ENCODE measurements around the gene PTDSS2.
A peak's percentile ranks its signal among the peaks of the same experiment; 100 is the strongest.

Gene PTDSS2

DNA sequence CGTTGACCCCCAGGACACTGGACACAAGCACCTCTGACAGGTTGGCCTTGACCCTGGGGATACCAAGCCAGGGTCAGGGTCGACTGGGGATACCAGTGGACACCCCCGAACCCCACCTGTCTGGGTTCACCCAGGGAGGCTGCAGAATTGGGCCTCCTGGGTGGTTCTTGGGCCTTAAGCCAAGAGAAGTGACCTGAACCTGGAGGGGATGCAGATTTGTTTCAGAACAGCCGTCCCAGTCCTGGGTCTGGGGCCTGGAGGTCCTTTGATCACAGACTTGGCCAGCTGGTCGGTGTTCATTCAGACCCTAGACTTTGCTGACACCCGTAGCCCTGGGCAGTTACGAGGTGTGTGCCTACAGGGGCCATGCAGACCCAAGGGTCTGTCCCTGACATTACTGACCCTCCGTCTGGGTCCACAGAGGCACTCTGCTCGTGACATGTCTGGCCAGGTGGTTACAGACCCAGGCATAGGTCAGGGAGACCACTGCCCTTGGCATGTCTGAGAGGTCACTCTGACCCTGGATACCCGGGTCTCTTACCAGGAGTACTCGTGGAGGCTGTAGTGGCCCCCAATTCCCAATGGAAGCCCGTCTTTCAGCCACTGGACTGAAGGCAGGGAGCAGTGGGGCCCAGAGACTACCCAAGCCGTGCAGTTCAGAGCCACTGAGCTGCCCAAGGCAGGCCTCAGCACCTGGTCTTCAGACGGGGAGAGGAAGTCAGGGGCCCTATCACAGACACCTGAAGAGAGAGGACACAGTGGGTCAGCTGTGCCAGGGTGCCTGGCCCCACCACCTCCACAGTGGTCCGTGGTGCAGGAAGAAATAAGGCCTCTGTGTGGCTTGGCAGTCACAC lies 41.7 kb upstream of the PTDSS2 start:
- H2AFZ ChIP-seq (ENCODE audit: low read depth, low read length) = no peak overlapping the region
- H2BK5ac ChIP-seq (ENCODE audit: low read depth, low read length, poor library complexity, severe bottlenecking) = no peak overlapping the region
- no peak overlapping the region for H2BK120ac ChIP-seq (ENCODE audit: low read depth, low read length)
- H3K9me3 ChIP-seq (ENCODE audit: control insufficient read depth, low read length) = no peaks in the 10 kb centered on the region
- no peak overlapping the region for H4K8ac ChIP-seq (ENCODE audit: low read length)
- H4K91ac ChIP-seq (ENCODE audit: low read length) = peak overlapping the region; percentile 78
- H2AK5ac ChIP-seq (ENCODE audit: low read length, severe bottlenecking) = peak overlapping the region; percentile 33
- H3K4me1 ChIP-seq (ENCODE audit: control insufficient read depth, insufficient read depth, low read depth, low read length) = peaks cover 57% of the 10 kb centered on the region
- no peak overlapping the region for H3K23ac ChIP-seq (ENCODE audit: low read length in 2 of 2)
- H3K18ac ChIP-seq (ENCODE audit: low read depth in 1 of 2, low read length in 2 of 2) = no peak overlapping the region
- WGBS = 92% methylated on average over 15 of the region's 15 CpGs
- H3K4me2 ChIP-seq (ENCODE audit: low read length, poor library complexity, severe bottlenecking) = no peak overlapping the region
- peaks cover 0 to 7% of the 10 kb centered on the region in 2 experiments for H3K27me3 ChIP-seq (ENCODE audit: control insufficient read depth in 1 of 2, insufficient read depth in 1 of 2, low read length in 2 of 2)
- H3K14ac ChIP-seq (ENCODE audit: low read length in 2 of 2) = no peak overlapping the region
- no peak overlapping the region for H3K4ac ChIP-seq (ENCODE audit: low read depth in 1 of 2, low read length in 2 of 2)
- no peak for DNase-seq
- H3K79me1 ChIP-seq (replicated peaks; ENCODE audit: low read length, poor library complexity, severe bottlenecking) = peaks cover 4% of the 10 kb centered on the region
- H2BK12ac ChIP-seq (ENCODE audit: low read length in 2 of 2) = no peak overlapping the region
- no peak overlapping the region for H3K4me3 ChIP-seq (ENCODE audit: insufficient read depth in 1 of 2, low read depth in 1 of 2, low read length in 2 of 2)
- H3K27ac ChIP-seq (ENCODE audit: low read length, poor library complexity, severe bottlenecking) = no peak overlapping the region
- H3K36me3 ChIP-seq (ENCODE audit: control insufficient read depth in 1 of 2, insufficient read depth in 2 of 2, low read depth in 1 of 2, low read length in 2 of 2) = peaks cover 0 to 25% of the 10 kb centered on the region in 2 experiments
- no peak overlapping the region for H3K9ac ChIP-seq (ENCODE audit: low read length)
- no peak overlapping the region for H2BK15ac ChIP-seq (ENCODE audit: low read depth, poor library complexity, severe bottlenecking)

GRCh38 chr11:409008-409599 lies 41.0 kb upstream of the PTDSS2 start:
- H2BK120ac ChIP-seq (ENCODE audit: low read depth, low read length) = no peak overlapping the region
- WGBS = 92% methylated on average over 7 of the region's 7 CpGs

GRCh38 chr11:409600-410483 lies 40.2 kb upstream of the PTDSS2 start:
- Histone ChIP-seq H2AK5ac (ENCODE audit: low read length, severe bottlenecking) (peak overlapping the region; percentile 60), H2BK15ac (ENCODE audit: low read depth, poor library complexity, severe bottlenecking) (no peak overlapping the region), H3K4ac (ENCODE audit: low read depth in 1 of 2, low read length in 2 of 2) (no peak overlapping the region), H3K23ac (ENCODE audit: low read length in 2 of 2) (no peak overlapping the region), H4K91ac (ENCODE audit: low read length) (no peak overlapping the region), H3K27me3 (ENCODE audit: control insufficient read depth in 1 of 2, insufficient read depth in 1 of 2, low read length in 2 of 2) (peaks cover 0 to 12% of the 10 kb centered on the region in 2 experiments), H3K79me1 (replicated peaks; ENCODE audit: low read length, poor library complexity, severe bottlenecking) (peaks cover 4% of the 10 kb centered on the region), H3K27ac (ENCODE audit: low read length, poor library complexity, severe bottlenecking) (peak overlapping the region; percentile 31), H3K4me3 (ENCODE audit: insufficient read depth in 1 of 2, low read depth in 1 of 2, low read length in 2 of 2) (no peak overlapping the region), H3K36me3 (ENCODE audit: control insufficient read depth in 1 of 2, insufficient read depth in 2 of 2, low read depth in 1 of 2, low read length in 2 of 2) (peaks cover 0 to 10% of the 10 kb centered on the region in 2 experiments), H2BK12ac (ENCODE audit: low read length in 2 of 2) (peak overlapping the region; percentile 12 to 70), H3K4me1 (ENCODE audit: control insufficient read depth, insufficient read depth, low read depth, low read length) (peaks cover 70% of the 10 kb centered on the region), H2BK5ac (ENCODE audit: low read depth, low read length, poor library complexity, severe bottlenecking) (no peak overlapping the region), H3K4me2 (ENCODE audit: low read length, poor library complexity, severe bottlenecking) (peak overlapping the region; percentile 20), H3K9me3 (ENCODE audit: control insufficient read depth, low read length) (no peaks in the 10 kb centered on the region), H3K14ac (ENCODE audit: low read length in 2 of 2) (peak overlapping the region in 1 of 2 experiments; percentile 44), H2BK120ac (ENCODE audit: low read depth, low read length) (peak overlapping the region; percentile 21), H3K9ac (ENCODE audit: low read length) (no peak overlapping the region), H4K8ac (ENCODE audit: low read length) (no peak overlapping the region), H2AFZ (ENCODE audit: low read depth, low read length) (no peak overlapping the region), H3K18ac (ENCODE audit: low read depth in 1 of 2, low read length in 2 of 2) (no peak overlapping the region)
- DNase-seq = no peak
- 80% methylated on average over 18 of the region's 18 CpGs for WGBS

More at GRCh38 chr11:409008-409599, 41.0 kb upstream of the PTDSS2 start:
- Histone ChIP-seq H2AK5ac (ENCODE audit: low read length, severe bottlenecking) (peak overlapping the region; percentile 60), H3K27ac (ENCODE audit: low read length, poor library complexity, severe bottlenecking) (peak overlapping the region; percentile 31), H3K4me3 (ENCODE audit: insufficient read depth in 1 of 2, low read depth in 1 of 2, low read length in 2 of 2) (no peak overlapping the region), H3K36me3 (ENCODE audit: control insufficient read depth in 1 of 2, insufficient read depth in 2 of 2, low read depth in 1 of 2, low read length in 2 of 2) (peaks cover 0 to 18% of the 10 kb centered on the region in 2 experiments), H3K23ac (ENCODE audit: low read length in 2 of 2) (no peak overlapping the region), H2BK15ac (ENCODE audit: low read depth, poor library complexity, severe bottlenecking) (no peak overlapping the region), H2BK12ac (ENCODE audit: low read length in 2 of 2) (no peak overlapping the region), H4K8ac (ENCODE audit: low read length) (no peak overlapping the region), H2AFZ (ENCODE audit: low read depth, low read length) (no peak overlapping the region), H4K91ac (ENCODE audit: low read length) (peak overlapping the region; percentile 78), H3K14ac (ENCODE audit: low read length in 2 of 2) (no peak overlapping the region), H3K4ac (ENCODE audit: low read depth in 1 of 2, low read length in 2 of 2) (no peak overlapping the region), H3K9ac (ENCODE audit: low read length) (no peak overlapping the region), H3K27me3 (ENCODE audit: control insufficient read depth in 1 of 2, insufficient read depth in 1 of 2, low read length in 2 of 2) (peaks cover 0 to 7% of the 10 kb centered on the region in 2 experiments), H3K4me1 (ENCODE audit: control insufficient read depth, insufficient read depth, low read depth, low read length) (peaks cover 63% of the 10 kb centered on the region), H3K79me1 (replicated peaks; ENCODE audit: low read length, poor library complexity, severe bottlenecking) (peaks cover 4% of the 10 kb centered on the region), H3K4me2 (ENCODE audit: low read length, poor library complexity, severe bottlenecking) (no peak overlapping the region), H3K18ac (ENCODE audit: low read depth in 1 of 2, low read length in 2 of 2) (no peak overlapping the region), H3K9me3 (ENCODE audit: control insufficient read depth, low read length) (no peaks in the 10 kb centered on the region), H2BK5ac (ENCODE audit: low read depth, low read length, poor library complexity, severe bottlenecking) (no peak overlapping the region)
- DNase-seq = no peak
